Ovary (tissue), 9 donors: ENCODE measurements around the gene PROM2. TPM values are rescaled to one million over a fixed set of nuclear protein-coding genes. Genes with fewer than 3 reads are reported as not detected.

Source experiments
- DNase-seq, 5 donors: peaks; one replicate each; pipeline ENCODE4 v3.0.0-alpha.2; 2019 to 2020
- H3K27ac ChIP-seq, 2 donors: fragments of 200-600 bp; one replicate each; pipeline versions ENCODE4 v1.5.1 to v1.8.0; 2019 to 2022
- H3K27me3 ChIP-seq: fragments of 200-600 bp; one replicate; pipeline ENCODE4 v1.8.0; 2022
- H3K36me3 ChIP-seq: fragments of 200-600 bp; sonication (generic); one replicate; pipeline ENCODE4 v1.5.1; 2019
- H3K4me1 ChIP-seq: one replicate; pipeline ENCODE4 v1.8.1; 2013; ENCODE audit warnings: mild to moderate bottlenecking, moderate library complexity; ENCODE audit not compliant: insufficient read depth
- H3K4me3 ChIP-seq: fragments of 200-600 bp; sonication (generic); one replicate; pipeline ENCODE4 v1.5.1; 2017
- H3K9me3 ChIP-seq, 2 donors: fragments of 200-600 bp in 1 of 2; sonication (generic) in 1 of 2; one replicate each; pipeline versions ENCODE4 v1.5.1 to v1.8.1; 2013 to 2019; ENCODE audit warnings: mild to moderate bottlenecking in 1 of 2, moderate library complexity in 1 of 2
- CTCF ChIP-seq, 3 donors: fragments of 450-650 bp in 2 of 3; fragments of 200-600 bp in 1 of 3; IDR thresholded peaks; one replicate each; pipeline versions ENCODE4 v1.5.1 to v1.8.0; 2016 to 2022; ENCODE audit warnings: antibody characterized with exemption in 3 of 3, mild to moderate bottlenecking in 1 of 3
- EP300 ChIP-seq: sonication (generic); formaldehyde crosslinking; IDR thresholded peaks from one replicate; pipeline ENCODE4 v1.6.1; 2017; ENCODE audit warnings: antibody characterized with exemption
- POLR2A ChIP-seq: fragments of 450-650 bp; IDR thresholded peaks from one replicate; pipeline ENCODE4 v1.6.1; 2017; ENCODE audit warnings: antibody characterized with exemption, mild to moderate bottlenecking, moderate library complexity
- WGBS, 3 donors: extraction: QIAGEN DNeasy Blood & Tissue Kit in 1 of 3; methylation state at CpG; one replicate each; pipeline versions ENCODE4 v1.1.5 to v1.1.7; 2013 to 2017; 5-methylcytosine and 5-hydroxymethylcytosine counted together
- intact Hi-C, 4 donors: fragments of 100-400 bp; cut with DNase I; formaldehyde crosslinking; loops; one replicate each; pipeline versions ENCODE4 v1.11.0 to v1.15.1; 2022 to 2023
- polyA plus RNA-seq, 2 donors: library from polyadenylated mRNA; stranded (reverse); fragments of 200-250 nt in 1 of 2; fragments of 350-450 nt in 1 of 2; fragmentation: Illumina TruSeq in 1 of 2; extraction: RNeasy Lipid Tissue Mini Kit (QIAGEN cat#74804) in 1 of 2; gene quantifications; one replicate each; pipeline ENCODE4 v1.2.3, GENCODE V29; 2013 to 2014
- total RNA-seq, 7 donors: library from RNA; depleted of rRNA in 2 of 7; stranded (reverse); fragments of >200 nt in 2 of 7; fragmentation: NEBNext Ultra II Directional in 3 of 7; extraction: Animal tissue kit (Norgen Biotek cat#: 25700) in 3 of 7; gene quantifications; one replicate each; pipeline versions ENCODE4 v1.1.0 to v1.2.4, GENCODE V29; 2016 to 2023
- donor health status: DM: no; HTN: no; CAD: no; lungs with moderate emphysema.
- donor health status: DM: no; HTN: no; CAD: no.
- donor health status: Bipolar disorder and iron deficiency.
- donor health status: DM: yes; HTN: yes; CAD: no.
- donor health status: DM: no; HTN: no; CAD: no.
- donor health status: DM: yes; HTN: yes; CAD: no.

The PROM2 gene
- total and polyA plus RNA-seq, 9 donors = 0.37 to 5.1 (median 3.4) TPM

DNA sequence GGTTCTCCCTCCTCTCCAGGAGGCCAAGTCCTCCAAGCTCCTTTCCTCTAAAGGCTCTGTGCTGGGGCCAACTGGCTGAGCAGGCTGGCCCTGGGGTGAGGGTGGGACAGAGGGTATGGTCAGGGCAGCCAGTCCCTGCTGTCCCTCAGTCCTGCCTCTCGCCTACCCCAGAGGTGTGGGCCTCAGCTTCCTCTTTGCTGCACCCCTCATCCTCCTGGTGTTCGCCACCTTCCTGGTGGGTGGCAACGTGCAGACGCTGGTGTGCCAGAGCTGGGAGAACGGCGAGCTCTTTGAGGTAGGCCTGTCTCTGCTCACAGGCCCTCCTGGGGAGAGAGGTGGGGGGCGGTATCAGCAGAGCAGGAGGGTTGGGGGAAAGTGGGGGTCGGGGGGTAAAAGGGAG lies 6.8 kb downstream of the PROM2 start:
- no peaks in the 10 kb centered on the region for H3K27me3 ChIP-seq
- WGBS, 3 donors = 82% methylated on average over 8 of the region's 8 CpGs
- no peaks in the 10 kb centered on the region for H3K36me3 ChIP-seq
- no peak overlapping the region for H3K4me3 ChIP-seq
- TF ChIP-seq CTCF (IDR thresholded peaks at IDR 0.05) (no peak), EP300 (no peak), POLR2A (no peak)
- no peaks in the 10 kb centered on the region for H3K9me3 ChIP-seq
- intact Hi-C loops = no loop called here
- DNase-seq = no peak
- H3K4me1 ChIP-seq = no peaks in the 10 kb centered on the region
- no peak overlapping the region for H3K27ac ChIP-seq

- Histone ChIP-seq H3K27ac (no peak overlapping the region), H3K4me1 (no peaks in the 10 kb centered on the region), H3K4me3 (no peak overlapping the region), H3K9me3 (no peaks in the 10 kb centered on the region), H3K27me3 (no peaks in the 10 kb centered on the region), H3K36me3 (no peaks in the 10 kb centered on the region)
- intact Hi-C loops = no loop called here
- 90 to 95% (median 91%) methylated on average over 8 of the region's 8 CpGs for WGBS, 3 donors
- no peak for TF ChIP-seq CTCF (IDR thresholded peaks at IDR 0.05)
- TF ChIP-seq POLR2A = no peak
- TF ChIP-seq EP300 = no peak
- no peak for DNase-seq
These were observed 7.5 kb downstream of the PROM2 start for GRCh38 chr2:95281786-95282185.

GRCh38 chr2:95282458-95282857 lies 8.2 kb downstream of the PROM2 start:
- WGBS, 3 donors = 23 to 28% (median 25%) methylated on average over 3 of the region's 3 CpGs
- intact Hi-C loops = no loop called here
- no peak for DNase-seq
- Histone ChIP-seq H3K9me3 (no peaks in the 10 kb centered on the region), H3K4me1 (no peaks in the 10 kb centered on the region), H3K27me3 (no peaks in the 10 kb centered on the region), H3K36me3 (no peaks in the 10 kb centered on the region), H3K27ac (no peak overlapping the region), H3K4me3 (no peak overlapping the region)
- TF ChIP-seq POLR2A (no peak), EP300 (no peak), CTCF (IDR thresholded peaks at IDR 0.05) (no peak)

DNA sequence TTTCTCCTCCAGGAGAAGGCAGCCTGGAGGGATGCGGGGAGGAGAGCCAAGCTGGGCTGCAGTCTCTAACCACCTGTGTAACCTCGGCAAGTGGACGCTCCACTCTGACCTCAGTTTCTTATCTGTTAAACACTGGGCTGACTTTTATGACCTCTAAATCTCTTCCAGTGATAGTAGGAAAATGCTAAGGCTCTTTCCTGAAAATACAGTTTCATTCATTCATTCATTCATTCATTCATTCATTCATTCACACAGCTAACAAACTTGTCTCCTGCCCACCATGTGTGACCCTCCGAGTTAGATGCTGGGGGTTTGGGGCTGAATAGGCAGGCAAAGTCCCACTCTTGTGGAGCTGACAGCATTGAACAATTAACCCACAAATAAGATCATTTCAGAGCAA lies 9.3 kb downstream of the PROM2 start:
- 69 to 80% (median 77%) methylated on average over 4 of the region's 4 CpGs for WGBS, 3 donors
- no peaks in the 10 kb centered on the region for H3K36me3 ChIP-seq
- TF ChIP-seq EP300 (no peak), POLR2A (no peak), CTCF (IDR thresholded peaks at IDR 0.05) (no peak)

More for the DNA sequence above, 9.3 kb downstream of the PROM2 start:
- no peak for DNase-seq
- intact Hi-C loops = no loop called here
- Histone ChIP-seq H3K4me1 (no peaks in the 10 kb centered on the region), H3K27me3 (no peaks in the 10 kb centered on the region), H3K4me3 (no peak overlapping the region), H3K9me3 (no peaks in the 10 kb centered on the region), H3K27ac (no peak overlapping the region)
